Parathyroid adenoma (tissue), 2 donors: ENCODE data around the gene TENT5C.

ENCODE experiments used
- H2AFZ ChIP-seq: fragments of 300-600 bp; sonication (generic); one replicate; pipeline ENCODE4 v1.7.0; 2017; ENCODE audit warnings: antibody characterized with exemption, mild to moderate bottlenecking
- H3K27ac ChIP-seq: fragments of 300-600 bp; sonication (generic); one replicate; pipeline ENCODE4 v1.7.0; 2017
- H3K27me3 ChIP-seq: fragments of 300-600 bp; sonication (generic); one replicate; pipeline ENCODE4 v1.7.0; 2017; ENCODE audit warnings: low read length; ENCODE audit not compliant: control insufficient read depth, insufficient read depth
- H3K36me3 ChIP-seq: fragments of 300-600 bp; sonication (generic); one replicate; pipeline ENCODE4 v1.7.0; 2017; ENCODE audit warnings: low read length; ENCODE audit not compliant: control insufficient read depth, insufficient read depth
- H3K4me1 ChIP-seq: fragments of 300-600 bp; sonication (generic); one replicate; pipeline ENCODE4 v1.7.0; 2017; ENCODE audit warnings: control low read depth
- H3K4me2 ChIP-seq: fragments of 300-600 bp; sonication (generic); one replicate; pipeline ENCODE4 v1.7.0; 2017; ENCODE audit warnings: low read length
- H3K4me3 ChIP-seq: fragments of 300-600 bp; sonication (generic); one replicate; pipeline ENCODE4 v1.7.0; 2017; ENCODE audit warnings: low read depth, low read length
- H3K79me2 ChIP-seq: fragments of 300-600 bp; sonication (generic); one replicate; pipeline ENCODE4 v1.7.0; 2017; ENCODE audit warnings: control low read depth
- H3K9ac ChIP-seq: fragments of 300-600 bp; sonication (generic); one replicate; pipeline ENCODE4 v1.7.0; 2017; ENCODE audit warnings: mild to moderate bottlenecking
- H3K9me3 ChIP-seq: fragments of 300-600 bp; sonication (generic); one replicate; pipeline ENCODE4 v1.7.0; 2017; ENCODE audit warnings: low read length; ENCODE audit not compliant: control insufficient read depth
- TF ChIP-seq, protein P1 (sequence below): fragments of 300-600 bp; sonication (generic); IDR thresholded peaks from one replicate; pipeline ENCODE4 v1.7.0; 2017; ENCODE audit warnings: antibody characterized with exemption, mild to moderate bottlenecking
- donor health status: primary hyperparathyroidism.

Gene TENT5C

GRCh38 chr1:117657949-117658660 is 52.3 kb downstream of the TENT5C start:
- Histone ChIP-seq H3K9me3 (no peaks in the 10 kb centered on the region), H3K4me1 (no peaks in the 10 kb centered on the region), H3K27ac (no peak overlapping the region), H3K36me3 (no peaks in the 10 kb centered on the region), H3K4me2 (no peak overlapping the region), H2AFZ (no peak overlapping the region), H3K27me3 (no peaks in the 10 kb centered on the region), H3K4me3 (no peak overlapping the region), H3K79me2 (no peaks in the 10 kb centered on the region), H3K9ac (no peak overlapping the region)
- TF ChIP-seq, protein P1, sequence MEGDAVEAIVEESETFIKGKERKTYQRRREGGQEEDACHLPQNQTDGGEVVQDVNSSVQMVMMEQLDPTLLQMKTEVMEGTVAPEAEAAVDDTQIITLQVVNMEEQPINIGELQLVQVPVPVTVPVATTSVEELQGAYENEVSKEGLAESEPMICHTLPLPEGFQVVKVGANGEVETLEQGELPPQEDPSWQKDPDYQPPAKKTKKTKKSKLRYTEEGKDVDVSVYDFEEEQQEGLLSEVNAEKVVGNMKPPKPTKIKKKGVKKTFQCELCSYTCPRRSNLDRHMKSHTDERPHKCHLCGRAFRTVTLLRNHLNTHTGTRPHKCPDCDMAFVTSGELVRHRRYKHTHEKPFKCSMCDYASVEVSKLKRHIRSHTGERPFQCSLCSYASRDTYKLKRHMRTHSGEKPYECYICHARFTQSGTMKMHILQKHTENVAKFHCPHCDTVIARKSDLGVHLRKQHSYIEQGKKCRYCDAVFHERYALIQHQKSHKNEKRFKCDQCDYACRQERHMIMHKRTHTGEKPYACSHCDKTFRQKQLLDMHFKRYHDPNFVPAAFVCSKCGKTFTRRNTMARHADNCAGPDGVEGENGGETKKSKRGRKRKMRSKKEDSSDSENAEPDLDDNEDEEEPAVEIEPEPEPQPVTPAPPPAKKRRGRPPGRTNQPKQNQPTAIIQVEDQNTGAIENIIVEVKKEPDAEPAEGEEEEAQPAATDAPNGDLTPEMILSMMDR, result no peak

- Histone ChIP-seq H2AFZ (no peak overlapping the region), H3K4me3 (no peak overlapping the region), H3K9me3 (no peaks in the 10 kb centered on the region), H3K27me3 (no peaks in the 10 kb centered on the region), H3K27ac (no peak overlapping the region), H3K9ac (no peak overlapping the region), H3K4me1 (no peaks in the 10 kb centered on the region), H3K79me2 (no peaks in the 10 kb centered on the region), H3K36me3 (no peaks in the 10 kb centered on the region), H3K4me2 (no peak overlapping the region)
- TF ChIP-seq, protein P1, result no peak
These were observed 52.8 kb downstream of the TENT5C start for GRCh38 chr1:117658676-117659075.

- no peaks in the 10 kb centered on the region for H3K4me1 ChIP-seq
These were observed 53.9 kb downstream of the TENT5C start for GRCh38 chr1:117659550-117660270.

GRCh38 chr1:117660271-117660965 is 54.6 kb downstream of the TENT5C start:
- TF ChIP-seq, protein P1, result no peak

More at GRCh38 chr1:117659550-117660270, 53.9 kb downstream of the TENT5C start:
- no peak overlapping the region for H2AFZ ChIP-seq
- no peaks in the 10 kb centered on the region for H3K36me3 ChIP-seq
- no peak overlapping the region for H3K27ac ChIP-seq
- no peak overlapping the region for H3K4me3 ChIP-seq
- no peaks in the 10 kb centered on the region for H3K27me3 ChIP-seq
- H3K79me2 ChIP-seq, result no peaks in the 10 kb centered on the region
- H3K9ac ChIP-seq, result no peak overlapping the region
- TF ChIP-seq, protein P1, result no peak
- no peak overlapping the region for H3K4me2 ChIP-seq
- no peaks in the 10 kb centered on the region for H3K9me3 ChIP-seq

More at GRCh38 chr1:117660271-117660965, 54.6 kb downstream of the TENT5C start:
- Histone ChIP-seq H3K9ac (no peak overlapping the region), H3K4me2 (no peak overlapping the region), H3K9me3 (no peaks in the 10 kb centered on the region), H3K4me1 (no peaks in the 10 kb centered on the region), H3K79me2 (no peaks in the 10 kb centered on the region), H3K36me3 (no peaks in the 10 kb centered on the region), H2AFZ (no peak overlapping the region), H3K27ac (no peak overlapping the region), H3K4me3 (no peak overlapping the region), H3K27me3 (no peaks in the 10 kb centered on the region)
